GM12891 (cell line): Measurements from ENCODE around the gene SLC17A4.

Experiments
- DNase-seq: peaks from one replicate; pipeline ENCODE4 v3.0.0; 2011; ENCODE audit warnings: low spot score; ENCODE audit not compliant: insufficient read length
- FAIRE-seq: peaks from 2 replicates; lab custom pipeline; 2011; peaks lifted over from hg19 to GRCh38; lab: Jason Lieb, UNC
- PAX5 ChIP-seq: IDR thresholded peaks from 2 replicates; pipeline ENCODE4 v1.6.1; 2011; ENCODE audit warnings: low read length, moderate library complexity, mild to moderate bottlenecking; ENCODE audit not compliant: insufficient read depth, severe bottlenecking
- POLR2A ChIP-seq: IDR thresholded peaks from 2 replicates; pipeline ENCODE4 v1.6.1; 2011; ENCODE audit warnings: low read depth, low read length, control low read depth
- POLR2AphosphoS5 ChIP-seq: IDR thresholded peaks from 2 replicates; pipeline ENCODE4 v1.6.1; 2011; ENCODE audit warnings: low read depth, low read length, control low read depth
- POU2F2 ChIP-seq: IDR thresholded peaks from 2 replicates; pipeline ENCODE4 v1.6.1; 2011; ENCODE audit warnings: low read depth, mild to moderate bottlenecking, control low read depth, low read length, moderate library complexity
- SPI1 ChIP-seq: IDR thresholded peaks from 2 replicates; pipeline ENCODE4 v1.6.1; 2011; ENCODE audit warnings: low read depth, low read length, control low read depth
- TAF1 ChIP-seq: IDR thresholded peaks from 2 replicates; pipeline ENCODE4 v1.6.1; 2011; ENCODE audit warnings: low read depth, low read length, control low read depth

The SLC17A4 gene

DNA sequence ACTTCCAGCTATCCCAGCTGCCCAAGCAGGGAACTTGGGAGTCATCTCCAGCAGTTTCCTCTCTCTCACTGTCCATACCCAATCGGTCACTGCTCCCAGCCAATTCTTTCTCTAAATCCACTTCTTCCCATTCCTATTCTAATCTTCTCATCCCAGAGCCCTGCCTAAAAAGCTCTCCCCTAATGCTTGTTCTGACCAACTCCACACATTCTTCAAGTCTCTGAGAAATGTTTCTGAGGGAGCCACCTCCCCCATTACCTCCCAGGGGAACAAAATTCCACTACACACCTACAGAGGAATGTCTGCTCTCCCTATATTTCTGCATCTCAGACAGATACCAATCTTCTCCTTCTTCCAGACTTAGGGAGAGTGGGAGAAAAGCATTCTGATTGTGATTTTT, 14.0 kb downstream of the SLC17A4 start:
- DNase-seq = no peak
- FAIRE-seq = no peak
- no peak for TF ChIP-seq POU2F2
- TF ChIP-seq POLR2A = no peak

- TF ChIP-seq SPI1 = no peak
- FAIRE-seq (no peak), DNase-seq (no peak)
Measured at GRCh38 chr6:25769983-25770382, 15.4 kb downstream of the SLC17A4 start.

GRCh38 chr6:25774120-25774715, 19.7 kb downstream of the SLC17A4 start:
- TF ChIP-seq POLR2A (no peak), PAX5 (no peak), SPI1 (no peak), TAF1 (no peak)
- FAIRE-seq (no peak), DNase-seq (no peak)

- no peak for DNase-seq
- FAIRE-seq = no peak
- TF ChIP-seq POLR2A (no peak), POLR2AphosphoS5 (no peak), SPI1 (no peak), PAX5 (no peak), POU2F2 (no peak), TAF1 (no peak)
Measured at GRCh38 chr6:25777031-25777430, 22.5 kb downstream of the SLC17A4 start.

- FAIRE-seq (no peak), DNase-seq (no peak)
- TF ChIP-seq TAF1 (no peak), PAX5 (no peak), POU2F2 (no peak), POLR2A (no peak), POLR2AphosphoS5 (no peak), SPI1 (no peak)
Measured at GRCh38 chr6:25777856-25778649, 23.5 kb downstream of the SLC17A4 start.

- no peak for TF ChIP-seq POLR2A
- no peak for TF ChIP-seq SPI1
- TF ChIP-seq TAF1 = no peak
- TF ChIP-seq POLR2AphosphoS5 = no peak
- no peak for TF ChIP-seq POU2F2
- no peak for TF ChIP-seq PAX5
- DNase-seq = no peak
- FAIRE-seq = no peak
Measured at GRCh38 chr6:25781134-25781533, 26.6 kb downstream of the SLC17A4 start.

DNA sequence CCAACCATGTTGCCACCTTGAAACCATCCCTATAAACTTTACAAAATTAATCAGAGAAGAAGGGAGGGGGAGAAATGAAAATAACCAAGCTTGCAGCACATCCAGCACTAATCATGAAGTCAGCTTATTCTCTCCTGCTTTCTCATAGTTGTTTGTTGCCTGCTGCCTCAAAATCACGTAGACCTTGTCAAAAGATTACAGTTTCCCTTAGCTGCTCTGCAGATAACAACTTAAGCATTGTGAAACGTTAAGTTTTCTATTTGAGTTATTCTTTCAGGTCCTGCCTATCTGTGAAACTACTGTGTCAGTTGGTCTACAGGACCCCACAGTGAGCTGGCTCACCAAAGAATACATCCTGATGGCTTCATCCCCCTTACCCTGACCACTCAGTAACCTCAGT, 32.9 kb downstream of the SLC17A4 start:
- FAIRE-seq (no peak), DNase-seq (no peak)
- TF ChIP-seq POU2F2 (no peak), POLR2A (no peak), POLR2AphosphoS5 (no peak), SPI1 (no peak), PAX5 (no peak), TAF1 (no peak)

DNA sequence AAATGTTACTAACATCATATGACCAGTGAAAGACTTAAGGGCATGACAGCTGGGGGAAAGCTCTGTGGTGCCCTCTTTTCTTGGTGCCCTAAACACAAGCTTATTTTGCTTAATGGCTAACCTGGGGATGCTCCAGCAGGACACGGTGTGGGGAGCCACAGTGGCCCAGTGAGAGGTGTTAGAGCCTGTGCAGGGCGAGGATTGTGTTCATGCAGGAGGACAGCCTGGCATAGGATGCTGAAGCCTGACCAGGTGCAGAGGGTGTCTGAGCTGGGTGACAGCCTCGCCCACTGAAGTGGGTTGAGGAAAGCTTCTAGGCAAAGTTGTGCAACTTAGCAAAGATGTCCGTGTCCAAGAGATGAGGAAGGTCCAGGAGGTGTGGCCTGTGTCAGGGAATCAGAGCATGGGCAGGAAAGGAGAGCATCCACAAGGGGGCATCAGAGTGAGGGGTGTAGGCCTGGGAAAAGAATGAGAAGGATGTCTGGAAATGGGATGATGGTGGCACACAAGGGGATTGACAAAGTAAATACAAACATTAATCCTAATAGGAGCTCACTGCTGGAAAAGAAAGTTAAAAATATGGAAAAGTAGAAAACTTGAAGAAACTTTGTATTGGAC, 33.9 kb downstream of the SLC17A4 start:
- TF ChIP-seq TAF1 (no peak), PAX5 (no peak), POU2F2 (no peak), POLR2AphosphoS5 (no peak), POLR2A (no peak), SPI1 (no peak)
- FAIRE-seq (peak; percentile 20), DNase-seq (no peak)

GRCh38 chr6:25789475-25789874, 34.9 kb downstream of the SLC17A4 start:
- TF ChIP-seq POLR2A (no peak), TAF1 (no peak), POU2F2 (no peak), PAX5 (no peak), SPI1 (no peak), POLR2AphosphoS5 (no peak)
- FAIRE-seq (no peak), DNase-seq (no peak)
